Pancreas (tissue), 10 donors: ENCODE measurements around the gene MARK3. TPM values are rescaled to one million over a fixed set of nuclear protein-coding genes. Genes with fewer than 3 reads are reported as not detected.

Source experiments
- ATAC-seq, 4 donors: fragments of 200-7000 bp; cut with Tn5 transposase; one replicate each; pipeline versions ENCODE4 v1.8.0 to v1.9.1; 2020; ENCODE audit warnings: mild to moderate bottlenecking in 4 of 4, moderate library complexity in 4 of 4
- DNase-seq, 6 donors: peaks; one replicate each; pipeline ENCODE4 v3.0.0-alpha.2; 2020
- FAIRE-seq: peaks from 2 replicates; lab custom pipeline; 2012; peaks lifted over from hg19 to GRCh38; lab: Jason Lieb, UNC
- H3K27ac ChIP-seq, 4 donors: fragments of 200-600 bp; sonication (generic); 1 replicate in 3 of 4; 2 replicates in 1 of 4; pipeline versions ENCODE4 v1.5.0 to v1.8.0; 2020
- H3K27me3 ChIP-seq, 4 donors: fragments of 200-600 bp; one replicate each; pipeline ENCODE4 v1.8.0; 2021
- H3K36me3 ChIP-seq, 3 donors: fragments of 200-600 bp; sonication (generic) in 1 of 3; one replicate each; pipeline versions ENCODE4 v1.5.0 to v1.8.0; 2020 to 2021
- H3K4me1 ChIP-seq, 3 donors: fragments of 200-600 bp; one replicate each; pipeline ENCODE4 v1.8.0; 2021
- H3K4me3 ChIP-seq, 4 donors: fragments of 200-600 bp; sonication (generic) in 2 of 4; one replicate each; pipeline versions ENCODE4 v1.5.0 to v1.8.0; 2020 to 2021
- H3K9me3 ChIP-seq, 4 donors: fragments of 200-600 bp; one replicate each; pipeline ENCODE4 v1.8.0; 2021
- CTCF ChIP-seq, 4 donors: fragments of 200-600 bp; sonication (generic) in 3 of 4; IDR thresholded peaks; one replicate each; pipeline versions ENCODE4 v1.5.0 to v1.8.0; 2021; ENCODE audit warnings: antibody characterized with exemption in 4 of 4
- WGBS, 2 donors: extraction: QIAGEN DNeasy Blood & Tissue Kit; methylation state at CpG; one replicate each; pipeline ENCODE4 v1.1.7; 2013; 5-methylcytosine and 5-hydroxymethylcytosine counted together
- intact Hi-C, 3 donors: fragments of 100-400 bp; cut with DNase I; formaldehyde crosslinking; loops; one replicate each; pipeline versions ENCODE4 v1.11.1 to v1.14.2; 2022
- polyA plus RNA-seq, 2 donors: library from polyadenylated mRNA; stranded (reverse); fragments of 200-250 nt; gene quantifications; one replicate each; pipeline ENCODE4 v1.2.3, GENCODE V29; 2013
- total RNA-seq, 6 donors: library from RNA; stranded (reverse); fragmentation: NEBNext Ultra II Directional in 4 of 6; extraction: Animal tissue kit (Norgen Biotek cat#: 25700) in 4 of 6; gene quantifications; one replicate each; pipeline versions ENCODE4 v1.2.1 to v1.2.4, GENCODE V29; 2021 to 2023
- donor health status: healthy with polysubstance abuse.
- donor health status: DM: no; HTN: no; CAD: no; lungs with moderate emphysema.
- donor health status: DM: no; HTN: no; CAD: no.
- donor health status: control.
- donor health status: control.
- donor health status: Bipolar disorder and iron deficiency.
- donor health status: DM: yes; HTN: yes; CAD: no.
- donor health status: DM: no; HTN: no; CAD: no.
- donor health status: DM: no; HTN: no; CAD: no.
- donor health status: DM: yes; HTN: yes; CAD: no.

MARK3 gene
- total and polyA plus RNA-seq, 8 donors: 35.3 to 110 (median 47.0) TPM

- H3K36me3 ChIP-seq: peaks cover 14 to 33% (median 18%) of the 10 kb centered on the region in 3 donors
- TF ChIP-seq CTCF (IDR thresholded peaks at IDR 0.05): no peak
Measured at GRCh38 chr14:103346286-103346685, 38.9 kb upstream of the MARK3 start.

DNA sequence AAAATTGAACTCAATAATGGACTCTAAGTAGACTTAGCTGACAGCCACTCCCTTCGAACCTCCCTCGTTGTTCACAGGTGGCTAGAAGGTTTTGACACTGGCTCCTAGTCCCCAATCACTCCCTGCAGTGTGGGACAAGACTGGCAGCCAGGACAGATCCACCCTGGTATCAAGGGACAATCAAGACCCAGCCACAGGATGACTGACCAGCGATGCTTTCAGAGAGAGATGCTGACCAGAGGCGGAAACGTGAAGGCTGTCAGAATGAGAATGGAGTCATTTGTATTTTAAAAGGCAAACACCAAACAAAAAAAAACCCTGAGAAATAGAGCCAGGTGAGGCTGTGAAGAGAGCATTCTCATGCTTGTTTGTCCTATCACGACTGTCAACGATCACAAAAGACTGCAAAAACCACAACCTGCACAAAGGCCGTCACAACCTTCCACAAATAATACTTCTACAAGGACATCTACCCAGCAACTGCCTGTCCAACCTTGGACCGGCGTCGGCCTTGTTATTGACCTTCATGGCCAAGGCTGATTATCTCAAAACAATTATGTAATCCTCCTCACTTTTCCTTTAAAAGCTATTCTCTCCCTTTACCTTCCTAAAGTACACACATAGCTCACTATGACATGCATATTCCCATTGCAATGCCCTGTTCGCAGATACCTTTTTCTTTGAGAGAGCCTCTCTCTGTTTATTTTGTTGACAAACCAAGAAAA lies 38.0 kb upstream of the MARK3 start:
- FAIRE-seq: no peak
- 20 to 21% methylated on average over 12 of the region's 12 CpGs for WGBS, 2 donors
- Histone ChIP-seq H3K4me1 (peaks cover 0 to 11% (median 3%) of the 10 kb centered on the region in 3 donors), H3K9me3 (no peaks in the 10 kb centered on the region), H3K36me3 (peaks cover 5 to 23% (median 9%) of the 10 kb centered on the region in 3 donors), H3K27ac (peak overlapping the region in 1 of 4 donors; percentile 15), H3K27me3 (no peaks in the 10 kb centered on the region), H3K4me3 (no peak overlapping the region)
- intact Hi-C loops: no loop called here
- DNase-seq: peak in 1 of 6 donors; percentile 26
- peak; percentile 30 to 82 (median 46) for ATAC-seq
- TF ChIP-seq CTCF (IDR thresholded peaks at IDR 0.05): no peak

More at GRCh38 chr14:103346286-103346685, 38.9 kb upstream of the MARK3 start:
- no peak for ATAC-seq
- peaks cover 0 to 11% (median 3%) of the 10 kb centered on the region in 3 donors for H3K4me1 ChIP-seq
- H3K4me3 ChIP-seq: no peak overlapping the region
- DNase-seq: no peak
- no peak for FAIRE-seq
- H3K9me3 ChIP-seq: no peaks in the 10 kb centered on the region
- no peak overlapping the region for H3K27ac ChIP-seq
- no peaks in the 10 kb centered on the region for H3K27me3 ChIP-seq
- 52 to 65% methylated on average over 3 of the region's 3 CpGs for WGBS, 2 donors
- intact Hi-C loops: no loop called here

DNA sequence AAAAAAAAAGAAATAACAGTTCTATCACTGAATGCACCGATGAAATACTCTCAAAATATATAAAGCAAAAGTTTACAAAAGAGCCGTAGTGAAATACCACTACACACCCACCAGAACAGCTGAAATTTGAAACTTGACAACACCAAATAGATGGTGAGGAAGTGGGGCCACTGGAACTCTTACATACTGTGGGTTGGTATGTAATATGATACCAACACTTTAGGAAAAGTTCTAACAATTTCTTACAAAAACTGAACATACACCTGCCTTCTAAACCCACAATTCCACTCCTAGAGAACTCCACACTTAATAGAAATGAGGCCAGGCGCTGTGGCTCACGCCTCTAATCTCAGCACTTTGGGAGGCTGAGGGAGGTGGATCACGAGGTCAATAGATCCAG lies 37.1 kb upstream of the MARK3 start:
- Histone ChIP-seq H3K9me3 (no peaks in the 10 kb centered on the region), H3K36me3 (peaks cover 0 to 14% (median 4%) of the 10 kb centered on the region in 3 donors), H3K4me1 (peaks cover 0 to 11% (median 3%) of the 10 kb centered on the region in 3 donors), H3K27ac (no peak overlapping the region), H3K4me3 (no peak overlapping the region), H3K27me3 (no peaks in the 10 kb centered on the region)
- FAIRE-seq: no peak
- WGBS, 2 donors: 82 to 83% methylated on average over 5 of the region's 5 CpGs
- no peak for DNase-seq
- TF ChIP-seq CTCF (IDR thresholded peaks at IDR 0.05): no peak
- intact Hi-C loops: no loop called here
- ATAC-seq: no peak

DNA sequence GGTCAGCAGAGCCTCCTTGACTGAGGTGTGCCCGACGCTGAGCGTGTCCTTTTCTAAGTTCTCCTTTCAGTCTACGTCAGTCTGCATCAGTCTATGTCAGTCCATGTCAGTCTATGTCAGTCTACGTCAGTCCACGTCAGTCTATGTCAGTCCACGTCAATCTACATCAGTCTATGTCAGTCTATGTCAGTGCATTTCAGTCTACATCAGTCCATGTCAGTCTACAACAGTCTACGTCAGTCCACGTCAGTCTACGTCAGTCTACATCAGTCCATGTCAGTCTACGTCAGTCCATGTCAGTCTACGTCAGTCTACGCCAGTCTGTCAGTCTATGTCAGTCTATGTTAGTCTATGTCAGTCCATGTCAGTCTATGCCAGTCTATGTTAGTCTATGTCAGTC lies 35.2 kb upstream of the MARK3 start:
- FAIRE-seq (no peak), DNase-seq (no peak), ATAC-seq (no peak)
- TF ChIP-seq CTCF (IDR thresholded peaks at IDR 0.05): no peak
- intact Hi-C loops: no loop called here
- Histone ChIP-seq H3K4me1 (peaks cover 0 to 11% (median 3%) of the 10 kb centered on the region in 3 donors), H3K9me3 (no peaks in the 10 kb centered on the region), H3K4me3 (no peak overlapping the region), H3K27me3 (no peaks in the 10 kb centered on the region), H3K36me3 (no peaks in the 10 kb centered on the region), H3K27ac (no peak overlapping the region)
- WGBS, 2 donors: 90 to 94% methylated on average over 13 of the region's 13 CpGs

DNA sequence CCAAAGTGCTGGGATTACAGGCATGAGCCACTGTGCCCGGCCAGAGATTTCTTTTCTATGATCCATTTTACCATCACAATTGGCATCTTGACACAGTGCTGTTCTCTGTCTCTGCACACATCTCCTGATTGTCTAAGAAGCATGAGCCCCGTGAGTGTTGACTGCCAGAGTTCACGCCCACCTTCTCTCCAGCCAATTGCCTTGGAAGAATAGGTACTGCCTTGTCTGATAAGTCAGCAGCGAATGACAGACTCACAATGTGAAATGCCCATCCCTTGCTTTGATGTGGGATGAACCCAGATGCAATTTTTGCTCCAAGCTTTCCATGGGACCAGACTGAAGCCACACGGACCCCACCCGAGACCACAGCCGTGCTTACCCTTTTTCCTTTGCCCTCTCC lies 31.9 kb upstream of the MARK3 start:
- WGBS, 2 donors: 72% methylated on average over 7 of the region's 7 CpGs

More for the DNA sequence above, 31.9 kb upstream of the MARK3 start:
- TF ChIP-seq CTCF (IDR thresholded peaks at IDR 0.05): no peak
- DNase-seq (no peak), ATAC-seq (no peak), FAIRE-seq (no peak)
- Histone ChIP-seq H3K27me3 (no peaks in the 10 kb centered on the region), H3K27ac (no peak overlapping the region), H3K9me3 (no peaks in the 10 kb centered on the region), H3K4me3 (no peak overlapping the region), H3K4me1 (no peaks in the 10 kb centered on the region), H3K36me3 (no peaks in the 10 kb centered on the region)
- intact Hi-C loops: no loop called here
